HEK293 (cell line): ENCODE data around the gene MAP1S.
A peak's percentile ranks its signal among the peaks of the same experiment; 100 is the strongest.

Experiments used
- CTCF ChIP-seq: fragments of 450-650 bp; formaldehyde crosslinking; IDR thresholded peaks from 2 replicates; pipeline ENCODE4 v1.5.1; 2016; ENCODE audit warnings: missing biosample characterization, missing genetic modification characterization
- REST ChIP-seq: fragments of 450-650 bp; formaldehyde crosslinking; IDR thresholded peaks from 2 replicates; pipeline ENCODE4 v1.5.1; 2016; ENCODE audit warnings: missing biosample characterization, missing genetic modification characterization
- TCF7L2 ChIP-seq: IDR thresholded peaks from 2 replicates; pipeline ENCODE4 v1.6.1; 2011; ENCODE audit warnings: low read depth, mild to moderate bottlenecking, inconsistent platforms, low read length, moderate library complexity, borderline replicate concordance
- TRIM28 ChIP-seq: IDR thresholded peaks from 2 replicates; pipeline ENCODE4 v1.6.1; 2011; ENCODE audit warnings: low read length, control low read depth, borderline replicate concordance
- ZEB2 ChIP-seq: fragments of 450-650 bp; formaldehyde crosslinking; IDR thresholded peaks from 2 replicates; pipeline ENCODE4 v1.5.1; 2016; ENCODE audit warnings: missing biosample characterization, missing genetic modification characterization
- ZNF600 ChIP-seq: fragments of 450-650 bp; formaldehyde crosslinking; IDR thresholded peaks from 2 replicates; pipeline ENCODE4 v1.5.1; 2016; ENCODE audit warnings: missing biosample characterization, missing genetic modification characterization
- ZNF623 ChIP-seq: fragments of 450-650 bp; formaldehyde crosslinking; IDR thresholded peaks from 2 replicates; pipeline ENCODE4 v1.5.1; 2016; ENCODE audit warnings: missing biosample characterization, missing genetic modification characterization

DNA sequence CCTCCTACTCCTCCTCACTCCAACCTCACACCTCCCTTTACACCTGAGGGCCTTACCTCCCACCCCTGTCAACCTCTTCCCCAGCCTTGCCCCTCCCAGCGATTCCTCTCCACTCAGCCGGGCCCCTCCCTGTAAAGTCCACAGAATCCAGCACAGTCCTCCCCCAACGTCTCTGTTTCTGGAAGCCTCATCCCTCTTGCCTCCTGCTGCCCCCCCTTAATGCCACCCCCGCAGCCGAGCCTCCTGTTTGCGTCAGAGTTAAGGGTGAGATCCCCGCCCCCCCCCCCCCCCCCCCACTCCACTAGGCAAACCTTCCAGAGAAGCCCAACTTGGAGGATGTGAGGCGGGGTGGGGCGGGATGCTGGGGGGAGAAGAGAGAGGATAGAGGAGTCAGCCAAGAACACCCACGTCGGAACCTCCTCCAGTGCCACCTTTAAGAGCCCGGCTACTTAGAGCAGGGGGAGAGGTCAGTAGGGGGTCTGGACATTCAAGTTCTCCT is 33.2 kb upstream of the MAP1S start:
- TF ChIP-seq REST (tag by site-specific recombination), result no peak
- 0 out of 2 replicates have a peak, but pooled peaks have one; percentile 29 for TF ChIP-seq ZNF600
- no peak for TF ChIP-seq ZNF623 (tag by site-specific recombination)
- no peak for TF ChIP-seq TRIM28
- no peak for TF ChIP-seq CTCF
- TF ChIP-seq TCF7L2, result no peak
- no peak for TF ChIP-seq ZEB2 (tag by site-specific recombination)
